ENCODE data around the gene HMGN5.
A peak's percentile ranks its signal among the peaks of the same experiment; 100 is the strongest.

GRCh38 chrX:81201671-81202455 lies at the start of gene HMGN5, which contains the start of gene SH3BGRL:
- TF ChIP-seq CTCF (IDR thresholded peaks at IDR 0.05) (peak in 3 of 6 experiments; percentile 28 to 41 (median 31)), POLR2A (IDR thresholded peaks at IDR 0.05) (peak; percentile 9 to 15)
